Loucy (cell line): Measurements from ENCODE around the gene HOXB3.

Experiments
- H2AFZ ChIP-seq: fragments of 200-600 bp; sonication (generic); 2 replicates; pipeline ENCODE4 v1.6.0; 2016; ENCODE audit warnings: antibody characterized with exemption, mild to moderate bottlenecking, low read length, moderate library complexity
- H3F3A ChIP-seq: fragments of 200-600 bp; 2 replicates; pipeline ENCODE4 v1.6.0; 2016; ENCODE audit warnings: antibody characterized with exemption, low read depth, mild to moderate bottlenecking
- H3K27me3 ChIP-seq: fragments of 200-600 bp; sonication (generic); 2 replicates; pipeline ENCODE4 v1.6.1; 2014; ENCODE audit warnings: low read length, mild to moderate bottlenecking; ENCODE audit not compliant: insufficient read depth, poor library complexity, severe bottlenecking
- H3K36me3 ChIP-seq: fragments of 200-600 bp; sonication (generic); 2 replicates; pipeline ENCODE4 v1.6.1; 2016; ENCODE audit warnings: low read length; ENCODE audit not compliant: insufficient read depth
- H3K4me1 ChIP-seq: fragments of 200-600 bp; sonication (generic); 2 replicates; pipeline ENCODE4 v1.5.1; 2014; ENCODE audit warnings: low read length, mild to moderate bottlenecking; ENCODE audit not compliant: insufficient read depth, poor library complexity, severe bottlenecking
- H3K4me2 ChIP-seq: fragments of 200-600 bp; sonication (generic); 2 replicates; pipeline ENCODE4 v1.6.0; 2014; ENCODE audit warnings: antibody characterized with exemption, low read length, low read depth, mild to moderate bottlenecking; ENCODE audit not compliant: poor library complexity, severe bottlenecking
- H3K4me3 ChIP-seq: fragments of 200-600 bp; sonication (generic); 2 replicates; pipeline ENCODE4 v1.5.1; 2014; ENCODE audit warnings: low read length, mild to moderate bottlenecking, mixed read lengths; ENCODE audit not compliant: poor library complexity, severe bottlenecking
- H3K79me2 ChIP-seq: fragments of 200-600 bp; sonication (generic); 2 replicates; pipeline ENCODE4 v1.6.1; 2014; ENCODE audit warnings: low read length; ENCODE audit not compliant: insufficient read depth
- H3K9ac ChIP-seq: fragments of 200-600 bp; sonication (generic); 2 replicates; pipeline ENCODE4 v1.6.0; 2014; ENCODE audit warnings: mild to moderate bottlenecking, low read depth, low read length, moderate library complexity; ENCODE audit not compliant: poor library complexity, severe bottlenecking
- H3K9me2 ChIP-seq: fragments of 200-600 bp; sonication (generic); replicated peaks from 2 replicates; pipeline ENCODE4 v1.6.1; 2016; ENCODE audit warnings: low read depth, low read length, mixed read lengths
- H3K9me3 ChIP-seq: fragments of 200-600 bp; sonication (generic); 2 replicates; pipeline ENCODE4 v1.6.1; 2014; ENCODE audit warnings: mild to moderate bottlenecking, antibody characterized with exemption, low read length, low read depth; ENCODE audit not compliant: insufficient read depth
- H4K20me1 ChIP-seq: fragments of 200-600 bp; sonication (generic); 2 replicates; pipeline ENCODE4 v1.6.0; 2014; ENCODE audit warnings: antibody characterized with exemption, low read length, mild to moderate bottlenecking; ENCODE audit not compliant: insufficient read depth, poor library complexity, severe bottlenecking
- EZH2phosphoT487 ChIP-seq: fragments of 200-600 bp; IDR thresholded peaks from 2 replicates; pipeline ENCODE4 v1.6.1; 2018; ENCODE audit warnings: antibody characterized with exemption, mild to moderate bottlenecking, moderate library complexity, borderline replicate concordance
- TF ChIP-seq, protein P1 (sequence below): fragments of 200-600 bp; sonication (generic); conservative IDR thresholded peaks from 2 replicates; pipeline ENCODE4 v1.5.1; 2014; ENCODE audit warnings: mild to moderate bottlenecking, antibody characterized with exemption, low read length

The HOXB3 gene

DNA sequence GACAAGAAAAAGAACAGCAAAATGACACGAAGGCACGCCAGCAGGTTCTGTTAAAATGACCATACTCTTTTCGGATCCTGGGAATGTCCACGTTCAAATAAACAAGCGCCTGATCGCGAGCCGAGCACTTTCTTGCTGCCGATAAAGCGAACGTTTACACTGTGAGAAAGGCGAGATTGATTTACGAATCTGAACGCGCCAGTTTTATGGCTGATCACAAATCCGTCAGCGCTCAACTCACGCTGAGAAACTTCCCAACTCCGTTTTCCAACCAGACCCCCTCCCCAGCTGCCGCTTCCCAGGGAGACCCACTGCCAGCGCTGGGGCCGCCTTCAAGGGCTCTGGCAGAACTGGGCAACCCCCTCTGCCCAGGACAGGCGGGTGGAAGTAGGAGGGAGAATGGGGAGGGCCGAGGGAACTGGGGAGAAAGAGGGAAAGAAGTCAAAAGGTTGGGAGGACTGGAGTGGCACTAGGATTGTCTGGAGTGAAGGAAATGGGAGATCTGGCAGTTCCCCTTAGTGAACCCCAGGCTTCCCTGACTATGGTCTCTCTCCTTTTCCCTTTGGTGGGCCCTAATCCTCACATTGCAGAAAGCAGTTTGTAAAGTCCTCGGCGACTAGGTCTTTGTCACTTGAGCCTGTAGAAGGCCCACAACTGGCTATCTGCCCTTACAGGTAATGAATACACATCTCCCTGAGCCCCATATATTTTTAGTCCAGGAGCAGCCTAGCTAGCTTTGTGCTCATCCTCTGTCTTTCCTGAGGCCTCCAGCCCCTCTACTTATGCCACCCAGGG lies 18.8 kb downstream of the HOXB3 start:
- TF ChIP-seq EZH2phosphoT487, result no peak
- TF ChIP-seq, protein P1, sequence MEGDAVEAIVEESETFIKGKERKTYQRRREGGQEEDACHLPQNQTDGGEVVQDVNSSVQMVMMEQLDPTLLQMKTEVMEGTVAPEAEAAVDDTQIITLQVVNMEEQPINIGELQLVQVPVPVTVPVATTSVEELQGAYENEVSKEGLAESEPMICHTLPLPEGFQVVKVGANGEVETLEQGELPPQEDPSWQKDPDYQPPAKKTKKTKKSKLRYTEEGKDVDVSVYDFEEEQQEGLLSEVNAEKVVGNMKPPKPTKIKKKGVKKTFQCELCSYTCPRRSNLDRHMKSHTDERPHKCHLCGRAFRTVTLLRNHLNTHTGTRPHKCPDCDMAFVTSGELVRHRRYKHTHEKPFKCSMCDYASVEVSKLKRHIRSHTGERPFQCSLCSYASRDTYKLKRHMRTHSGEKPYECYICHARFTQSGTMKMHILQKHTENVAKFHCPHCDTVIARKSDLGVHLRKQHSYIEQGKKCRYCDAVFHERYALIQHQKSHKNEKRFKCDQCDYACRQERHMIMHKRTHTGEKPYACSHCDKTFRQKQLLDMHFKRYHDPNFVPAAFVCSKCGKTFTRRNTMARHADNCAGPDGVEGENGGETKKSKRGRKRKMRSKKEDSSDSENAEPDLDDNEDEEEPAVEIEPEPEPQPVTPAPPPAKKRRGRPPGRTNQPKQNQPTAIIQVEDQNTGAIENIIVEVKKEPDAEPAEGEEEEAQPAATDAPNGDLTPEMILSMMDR, result no peak
- Histone ChIP-seq H3F3A (peaks cover 3% of the 10 kb centered on the region; the same call in 1 of the 2 replicates), H3K27me3 (no peaks in the 10 kb centered on the region), H3K79me2 (peaks cover 100% of the 10 kb centered on the region), H3K9me3 (no peaks in the 10 kb centered on the region), H3K9me2 (no peaks in the 10 kb centered on the region), H3K36me3 (peaks cover 86% of the 10 kb centered on the region), H3K4me2 (peak overlapping the region; percentile 98), H3K4me1 (peaks cover 98% of the 10 kb centered on the region), H2AFZ (no peak overlapping the region), H4K20me1 (peaks cover 79% of the 10 kb centered on the region), H3K9ac (peak overlapping the region; percentile 95), H3K4me3 (peak overlapping the region; percentile 89)

DNA sequence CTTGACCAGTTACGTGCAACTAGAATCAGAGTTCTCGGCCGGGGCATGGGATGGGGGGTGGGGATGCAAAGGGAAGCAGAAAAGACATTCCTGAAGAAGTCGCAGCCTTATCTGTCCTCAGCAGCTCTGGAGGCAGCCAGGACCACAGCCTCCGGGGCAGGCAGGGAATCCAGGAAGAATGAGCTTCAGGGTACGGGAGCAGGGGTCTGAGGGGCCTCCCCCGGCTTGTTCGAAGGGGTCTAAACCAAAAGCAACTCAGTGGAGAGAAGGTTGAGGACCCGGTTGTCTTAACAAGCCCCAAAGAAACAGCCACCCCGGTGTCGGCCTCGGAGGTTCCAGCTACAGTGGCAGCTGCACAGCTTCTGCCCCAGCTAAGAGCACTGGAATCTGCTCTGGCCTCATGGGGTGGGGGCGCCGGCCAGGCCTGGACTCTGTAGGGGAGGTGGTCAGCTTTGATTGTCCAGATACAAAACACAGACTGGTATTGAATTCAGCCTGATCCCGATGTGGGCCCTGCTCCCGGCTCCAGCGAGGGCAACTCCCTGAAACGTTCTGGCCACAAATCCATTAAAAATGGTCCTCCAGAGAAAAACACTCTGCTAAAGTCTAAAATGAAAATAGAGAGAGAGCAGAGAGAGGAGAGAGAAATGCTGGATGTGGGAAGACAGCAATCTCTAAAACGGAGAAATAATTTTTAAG lies 19.6 kb downstream of the HOXB3 start:
- peak overlapping the region; percentile 98 for H3K4me2 ChIP-seq

DNA sequence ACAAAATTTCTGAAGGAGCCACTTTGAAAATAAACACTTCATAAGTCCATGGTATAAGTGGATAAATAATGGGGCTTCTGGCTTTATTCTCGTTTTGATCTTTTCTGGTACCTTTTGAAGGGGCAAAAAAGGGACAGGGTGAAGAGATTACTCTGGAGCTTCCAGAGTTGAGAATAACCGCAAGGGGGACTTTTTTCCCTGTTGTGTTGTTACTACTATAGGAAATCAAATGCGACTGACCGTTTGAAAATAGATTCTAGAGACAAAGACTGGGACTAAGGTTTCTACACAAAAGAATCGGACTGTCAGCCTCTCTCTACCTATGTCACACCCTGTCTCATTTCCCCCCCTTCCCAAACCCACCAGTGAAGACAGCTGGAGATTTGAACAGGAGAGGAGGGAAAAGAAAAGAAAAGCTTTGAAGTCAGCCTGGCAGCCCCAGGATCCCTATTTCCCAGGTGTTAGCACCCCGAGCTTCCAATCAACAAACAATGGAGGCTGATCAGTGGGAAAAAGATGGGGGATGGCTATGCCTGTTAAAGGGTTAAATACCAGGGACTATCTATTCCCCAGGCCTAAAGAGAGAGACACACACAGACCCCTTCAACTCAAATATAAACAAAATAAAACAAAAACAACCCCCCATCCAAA lies 20.2 kb downstream of the HOXB3 start:
- Histone ChIP-seq H3K4me3 (peak overlapping the region; percentile 89), H2AFZ (no peak overlapping the region), H3K9me3 (no peaks in the 10 kb centered on the region), H3K4me1 (peaks cover 98% of the 10 kb centered on the region), H4K20me1 (peaks cover 81% of the 10 kb centered on the region), H3K4me2 (peak overlapping the region; percentile 98), H3K79me2 (peaks cover 100% of the 10 kb centered on the region), H3K27me3 (no peaks in the 10 kb centered on the region), H3K9me2 (no peaks in the 10 kb centered on the region), H3F3A (peaks cover 3% of the 10 kb centered on the region; the same call in 1 of the 2 replicates), H3K36me3 (peaks cover 87% of the 10 kb centered on the region), H3K9ac (peak overlapping the region; percentile 95)
- TF ChIP-seq, protein P1, result 0 out of 2 replicates have a peak, but pooled peaks have one; percentile 11
- TF ChIP-seq EZH2phosphoT487, result no peak

More for the DNA sequence above, 19.6 kb downstream of the HOXB3 start:
- Histone ChIP-seq H4K20me1 (peaks cover 81% of the 10 kb centered on the region), H3K9me3 (no peaks in the 10 kb centered on the region), H3K36me3 (peaks cover 87% of the 10 kb centered on the region), H3F3A (peaks cover 3% of the 10 kb centered on the region; the same call in 1 of the 2 replicates), H3K4me1 (peaks cover 98% of the 10 kb centered on the region), H3K79me2 (peaks cover 100% of the 10 kb centered on the region), H3K27me3 (no peaks in the 10 kb centered on the region), H3K9ac (peak overlapping the region; percentile 95), H3K9me2 (no peaks in the 10 kb centered on the region), H2AFZ (no peak overlapping the region), H3K4me3 (peak overlapping the region; percentile 89)
- TF ChIP-seq EZH2phosphoT487, result no peak
- TF ChIP-seq, protein P1, result no peak
